ENCODE measurements around the gene CAMTA1. TPM values are rescaled to one million over a fixed set of nuclear protein-coding genes. Genes with fewer than 3 reads are reported as not detected.
A peak's percentile ranks its signal among the peaks of the same experiment; 100 is the strongest.

Gene CAMTA1
- total RNA-seq, 2 donors from 2014 or later: 109 to 128 TPM

GRCh38 chr1:7430047-7430608 is 644.9 kb downstream of the CAMTA1 start:
- intact Hi-C loops (cut with DNase I): no loop called here
- DNase-seq (no peak), ATAC-seq (no peak)

GRCh38 chr1:7430691-7431090 is 645.4 kb downstream of the CAMTA1 start:
- ATAC-seq (no peak), DNase-seq (no peak)
- intact Hi-C loops (cut with DNase I): no loop called here

- intact Hi-C loops (cut with DNase I): no loop called here
Observed at GRCh38 chr1:7432102-7432899, 647.0 kb downstream of the CAMTA1 start.

GRCh38 chr1:7432900-7433380 is 647.7 kb downstream of the CAMTA1 start:
- intact Hi-C loops (cut with DNase I): no loop called here
- DNase-seq (no peak), ATAC-seq (no peak)

More at GRCh38 chr1:7432102-7432899, 647.0 kb downstream of the CAMTA1 start:
- DNase-seq (no peak), ATAC-seq (no peak)

- ATAC-seq (no peak), DNase-seq (no peak)
- intact Hi-C loops (cut with DNase I): no loop called here
Observed at GRCh38 chr1:7434566-7434965, 649.3 kb downstream of the CAMTA1 start.

- no peak for DNase-seq
- intact Hi-C loops (cut with DNase I): no loop called here
- no peak for ATAC-seq
Observed at GRCh38 chr1:7435276-7436055, 650.2 kb downstream of the CAMTA1 start.

- DNase-seq: no peak
- ATAC-seq: no peak
- intact Hi-C loops (cut with DNase I): no loop called here
Observed at GRCh38 chr1:7436056-7437005, 651.1 kb downstream of the CAMTA1 start.

- ATAC-seq (no peak), DNase-seq (no peak)
- intact Hi-C loops (cut with DNase I): no loop called here
Observed at GRCh38 chr1:7437036-7437435, 651.8 kb downstream of the CAMTA1 start.

GRCh38 chr1:7437608-7438395 is 652.5 kb downstream of the CAMTA1 start:
- no peak for DNase-seq
- intact Hi-C loops (cut with DNase I): no loop called here

GRCh38 chr1:7438396-7438785 is 653.1 kb downstream of the CAMTA1 start:
- intact Hi-C loops (cut with DNase I): no loop called here
- DNase-seq (no peak), ATAC-seq (no peak)

More at GRCh38 chr1:7437608-7438395, 652.5 kb downstream of the CAMTA1 start:
- ATAC-seq: no peak

GRCh38 chr1:7438921-7439655 is 653.8 kb downstream of the CAMTA1 start:
- no peak for ATAC-seq
- intact Hi-C loops (cut with DNase I): no loop called here
- no peak for DNase-seq

- DNase-seq (no peak), ATAC-seq (no peak)
- intact Hi-C loops (cut with DNase I): no loop called here
Observed at GRCh38 chr1:7440154-7440553, 654.9 kb downstream of the CAMTA1 start.

GRCh38 chr1:7441143-7441841 is 656.0 kb downstream of the CAMTA1 start:
- intact Hi-C loops (cut with DNase I): no loop called here
- DNase-seq (no peak), ATAC-seq (no peak)

- ATAC-seq: no peak
- DNase-seq: no peak
- intact Hi-C loops (cut with DNase I): no loop called here
Observed at GRCh38 chr1:7442036-7442435, 656.8 kb downstream of the CAMTA1 start.

GRCh38 chr1:7442918-7443317 is 657.7 kb downstream of the CAMTA1 start:
- no peak for DNase-seq
- intact Hi-C loops (cut with DNase I): no loop called here
- ATAC-seq: no peak

- ATAC-seq (no peak), DNase-seq (no peak)
- intact Hi-C loops (cut with DNase I): no loop called here
Observed at GRCh38 chr1:7444363-7444762, 659.1 kb downstream of the CAMTA1 start.

GRCh38 chr1:7447093-7447492 is 661.8 kb downstream of the CAMTA1 start:
- intact Hi-C loops (cut with DNase I): no loop called here
- DNase-seq: no peak
- peak in 1 of 2 donors; percentile 50 for ATAC-seq
